ENCODE data around the gene RBM47.
"Not testable (repeated sequence)": the region's sequence is repeated elsewhere in the genome, so short reads cannot be mapped to it uniquely, and the experiment has no call there.

RBM47 gene

GRCh38 chr4:40412866-40413795 lies 216.5 kb downstream of the RBM47 start:
- no peak for DNase-seq (ENCODE audit: low read depth in 2 of 2)

GRCh38 chr4:40412388-40412787 lies 217.3 kb downstream of the RBM47 start:
- DNase-seq (ENCODE audit: low read depth in 2 of 2) = no peak

DNA sequence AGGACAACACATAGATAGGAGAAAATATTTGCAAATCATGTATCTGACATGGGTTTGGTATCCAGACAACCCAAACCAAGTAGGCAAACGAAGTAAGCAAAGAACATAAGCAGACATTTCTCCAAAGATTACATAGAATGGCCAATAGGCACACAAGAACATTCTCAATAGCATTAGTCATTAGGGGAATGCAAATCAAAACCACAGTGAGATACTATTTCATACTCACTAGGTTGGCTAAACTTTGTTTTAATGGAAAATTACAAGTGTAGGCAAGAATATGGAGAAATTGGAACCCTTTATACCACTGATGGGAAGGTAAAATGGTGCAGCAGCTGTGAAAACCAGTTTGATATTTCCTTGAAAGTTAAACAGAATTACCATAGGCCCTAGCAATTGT lies 219.8 kb downstream of the RBM47 start:
- DNase-seq (ENCODE audit: low read depth in 2 of 2) = no peak

DNA sequence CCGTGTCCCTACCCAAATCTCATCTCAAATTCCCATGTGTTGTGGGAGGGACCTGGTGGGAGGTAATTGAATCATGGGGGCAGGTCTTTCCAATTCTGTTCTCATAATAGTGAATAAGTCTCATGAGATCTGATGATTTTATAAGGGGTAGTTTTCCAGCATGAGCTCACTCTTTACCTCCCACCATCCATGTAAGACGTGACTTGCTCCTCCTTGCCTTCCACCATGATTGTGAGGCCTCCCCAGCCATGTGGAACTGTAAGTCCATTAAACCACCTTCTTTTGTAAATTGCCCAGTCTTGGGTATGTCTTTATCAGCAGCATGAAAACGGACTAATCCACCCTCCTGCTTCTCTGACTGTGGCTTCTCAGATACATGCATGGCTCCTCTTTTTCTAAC lies 222.2 kb downstream of the RBM47 start:
- not testable (repeated sequence) for DNase-seq (ENCODE audit: low read depth in 2 of 2)

DNA sequence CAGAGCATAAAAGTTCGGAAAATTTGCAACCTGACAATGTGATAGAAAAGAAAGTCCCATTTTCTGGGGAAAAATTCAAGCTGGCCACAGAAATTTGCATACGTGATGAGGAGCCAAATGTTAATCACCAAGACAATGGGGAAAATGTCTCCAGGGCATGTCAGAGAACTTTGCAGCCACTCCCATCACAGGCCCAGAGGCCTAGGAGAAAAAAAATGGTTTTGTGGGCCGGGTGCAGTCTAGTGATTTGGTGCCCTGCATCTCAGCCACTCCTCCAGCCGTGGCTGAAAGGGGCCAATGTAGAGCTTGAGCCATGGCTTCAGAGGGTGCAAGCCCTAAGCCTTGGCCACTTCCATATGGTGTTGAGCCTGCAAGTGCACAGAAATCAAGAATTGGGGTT lies 223.3 kb downstream of the RBM47 start:
- DNase-seq (ENCODE audit: low read depth in 2 of 2) = no peak

GRCh38 chr4:40405193-40405592 lies 224.5 kb downstream of the RBM47 start:
- DNase-seq (ENCODE audit: low read depth in 2 of 2) = no peak

GRCh38 chr4:40403081-40403480 lies 226.6 kb downstream of the RBM47 start:
- no peak for DNase-seq (ENCODE audit: low read depth in 2 of 2)

GRCh38 chr4:40402556-40402955 lies 227.1 kb downstream of the RBM47 start:
- no peak for DNase-seq (ENCODE audit: low read depth in 2 of 2)

- DNase-seq (ENCODE audit: low read depth in 2 of 2) = no peak
Observed at GRCh38 chr4:40401631-40402030, 228.0 kb downstream of the RBM47 start.

- DNase-seq (ENCODE audit: low read depth in 2 of 2) = no peak
Observed at GRCh38 chr4:40401096-40401495, 228.6 kb downstream of the RBM47 start.

DNA sequence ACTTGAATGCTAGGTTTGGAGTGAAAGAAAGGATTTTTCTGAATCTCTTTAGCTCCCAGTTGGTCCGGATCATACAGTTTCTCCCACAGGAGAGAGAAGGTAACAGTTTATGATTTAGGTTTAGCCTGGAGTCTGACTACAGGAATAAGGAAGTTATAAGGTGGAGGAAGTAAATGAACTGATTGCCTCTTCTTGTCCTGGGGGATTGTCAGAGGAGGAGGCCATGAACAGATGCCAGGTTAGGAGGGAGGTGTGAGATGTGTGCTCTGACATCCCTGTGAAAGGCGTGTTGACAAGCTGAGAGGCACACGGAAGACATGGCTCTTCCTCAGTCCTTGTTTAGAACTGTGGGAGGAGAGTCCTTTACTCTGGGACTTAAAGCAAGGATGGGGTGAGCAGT lies 230.1 kb downstream of the RBM47 start:
- no peak for DNase-seq (ENCODE audit: low read depth in 2 of 2)

DNA sequence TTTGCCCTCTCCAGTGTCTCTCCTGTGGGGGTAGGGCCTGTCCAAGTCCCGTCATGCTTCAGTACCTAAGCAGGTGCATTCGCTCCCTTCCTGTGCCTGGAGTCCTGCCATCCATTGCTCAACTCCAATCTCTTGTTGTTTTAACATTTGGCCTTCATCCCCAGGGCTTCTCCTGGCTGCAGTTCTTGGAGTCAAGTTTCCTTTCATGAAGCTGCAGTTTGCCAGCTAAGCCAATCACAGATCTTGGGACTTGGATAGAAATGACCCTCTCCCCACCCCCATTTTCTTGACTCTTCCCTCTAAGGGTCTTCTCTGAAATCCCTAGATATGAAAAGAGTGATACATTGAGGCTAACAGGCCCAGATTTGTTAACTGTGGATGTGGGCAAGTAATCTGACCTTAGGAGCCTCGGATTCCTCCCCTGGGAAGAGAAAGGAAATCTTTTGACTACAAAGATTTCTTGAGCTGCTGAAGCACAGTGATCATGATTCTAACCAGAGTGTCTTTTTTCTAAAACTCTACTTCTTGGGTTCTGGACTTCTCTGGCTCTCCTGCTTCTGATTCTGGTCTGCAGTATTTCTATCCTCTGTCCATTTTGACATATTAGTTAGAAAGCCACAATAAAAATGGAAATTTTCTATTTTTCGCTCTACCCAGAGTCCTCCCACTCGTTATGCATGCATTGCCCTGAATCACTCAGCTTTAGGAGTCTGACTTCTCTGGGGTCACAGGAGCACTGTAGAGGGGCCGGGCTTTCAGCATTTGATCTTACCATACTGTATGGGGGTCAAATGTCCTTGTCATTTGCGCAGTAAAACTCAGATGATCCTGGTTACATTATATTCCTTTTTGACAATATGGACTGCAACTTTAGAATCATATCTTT lies 233.5 kb downstream of the RBM47 start:
- no peak for DNase-seq (ENCODE audit: low read depth in 2 of 2)

DNA sequence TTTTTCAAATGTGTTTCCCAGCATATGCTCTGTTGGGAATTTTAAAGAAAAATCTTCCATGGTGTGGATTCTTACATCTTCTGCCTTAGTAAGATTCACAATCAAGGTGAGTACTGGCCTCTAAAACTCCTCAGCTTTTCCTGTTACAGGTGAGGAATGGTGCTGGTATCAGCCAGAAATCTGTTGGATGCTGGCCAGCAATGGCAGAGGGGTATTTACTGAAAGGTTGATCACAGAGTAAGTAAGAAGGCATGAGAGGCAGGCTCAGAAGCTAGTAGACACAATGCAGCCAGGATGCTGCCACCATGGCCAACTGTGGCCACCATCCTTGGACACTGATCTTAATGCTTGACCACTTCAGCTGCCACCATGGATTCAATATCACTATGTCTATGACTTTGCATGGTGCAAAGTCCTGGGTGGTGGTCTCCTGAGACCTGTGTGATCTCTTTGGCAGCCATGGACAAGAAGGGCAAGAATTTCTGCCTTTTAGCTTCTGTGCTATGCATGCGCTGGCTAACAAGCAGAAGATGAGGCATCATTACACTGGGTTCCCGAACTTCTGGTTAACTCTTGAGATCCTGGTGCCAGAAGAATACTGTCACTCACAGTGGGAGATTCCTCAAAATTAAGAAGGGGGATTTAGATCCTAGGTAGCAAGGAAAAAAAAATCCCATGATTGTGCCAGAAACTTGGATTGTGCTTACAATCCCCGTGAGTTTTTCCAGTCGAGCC lies 234.3 kb downstream of the RBM47 start:
- DNase-seq (ENCODE audit: low read depth in 2 of 2) = no peak

DNA sequence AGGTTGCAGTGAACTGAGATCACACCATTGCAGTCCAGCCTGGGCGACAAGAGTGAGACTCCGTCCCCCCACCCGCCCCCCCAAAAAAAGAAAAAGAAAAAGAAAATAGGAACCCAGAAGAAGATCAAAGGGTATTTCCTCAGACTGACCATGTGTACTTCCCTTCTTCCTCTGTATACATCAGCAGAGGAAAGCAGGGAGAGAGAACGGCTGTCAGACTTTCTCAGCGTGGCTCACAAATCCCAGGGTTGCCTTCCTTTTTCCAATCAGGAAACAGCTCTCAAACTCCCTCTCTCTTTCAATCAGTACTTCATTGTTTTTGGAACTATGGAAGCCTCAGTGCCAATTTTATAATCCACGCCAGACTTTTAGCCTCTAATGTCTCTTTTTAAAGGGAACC lies 235.4 kb downstream of the RBM47 start:
- no peak for DNase-seq (ENCODE audit: low read depth in 2 of 2)

DNA sequence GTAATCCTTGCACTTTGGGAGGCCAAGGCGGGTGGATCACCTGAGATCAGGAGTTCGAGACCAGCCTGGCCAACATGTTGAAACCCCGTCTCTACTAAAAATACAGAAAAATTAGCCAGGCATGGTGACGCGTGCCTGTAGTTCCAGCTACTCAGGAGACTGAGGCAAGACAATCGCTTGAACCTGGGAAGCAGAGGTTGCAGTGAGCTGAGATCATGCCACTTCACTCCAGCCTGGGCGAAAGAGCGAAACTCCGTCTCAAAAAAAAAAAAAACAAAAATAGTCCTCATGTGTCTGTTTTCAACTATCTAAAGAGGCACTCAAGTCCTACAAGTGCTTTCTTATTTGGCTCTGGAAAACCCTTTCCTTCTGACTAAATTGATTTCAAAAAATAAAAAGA lies 237.4 kb downstream of the RBM47 start:
- not testable (repeated sequence) for DNase-seq (ENCODE audit: low read depth in 2 of 2)

DNA sequence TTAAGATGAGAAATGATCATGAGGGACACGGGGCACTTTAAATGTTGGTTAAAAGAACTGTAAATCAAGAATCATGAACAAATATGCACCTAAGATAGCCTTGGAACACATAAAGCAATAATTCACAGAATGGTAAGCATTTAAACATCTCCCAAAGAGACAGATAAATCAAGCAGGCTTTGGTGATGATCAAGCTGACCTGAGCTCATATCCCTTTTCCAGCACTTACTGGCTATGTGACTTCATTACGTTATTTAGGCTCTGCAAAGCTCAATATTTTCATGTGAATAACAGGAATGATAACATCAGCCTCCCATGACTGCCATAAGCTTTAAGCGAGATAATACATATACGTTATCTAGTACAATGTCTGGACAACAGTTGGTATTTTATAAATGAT lies 239.7 kb downstream of the RBM47 start:
- no peak for DNase-seq (ENCODE audit: low read depth in 2 of 2)

DNA sequence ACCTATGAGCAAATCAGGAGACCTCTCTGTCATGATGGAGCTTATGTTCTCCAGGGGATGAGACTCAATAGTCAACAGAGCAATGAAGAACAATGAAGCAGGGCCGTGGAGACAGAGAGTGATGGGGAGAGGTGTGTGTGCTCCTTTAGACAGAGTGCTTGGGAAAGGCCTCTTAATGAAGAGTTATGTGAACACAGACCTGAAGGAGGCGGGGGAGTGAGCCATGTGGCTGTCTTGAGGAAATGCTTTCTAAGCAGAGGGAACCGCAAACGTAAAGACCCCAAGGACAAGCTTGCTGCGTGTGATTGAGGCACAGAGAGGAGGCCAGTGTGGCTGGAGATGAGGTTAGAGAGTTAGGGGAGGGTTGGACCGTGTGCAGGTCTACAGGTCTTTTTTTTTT lies 241.4 kb downstream of the RBM47 start:
- no peak for DNase-seq (ENCODE audit: low read depth in 2 of 2)

DNA sequence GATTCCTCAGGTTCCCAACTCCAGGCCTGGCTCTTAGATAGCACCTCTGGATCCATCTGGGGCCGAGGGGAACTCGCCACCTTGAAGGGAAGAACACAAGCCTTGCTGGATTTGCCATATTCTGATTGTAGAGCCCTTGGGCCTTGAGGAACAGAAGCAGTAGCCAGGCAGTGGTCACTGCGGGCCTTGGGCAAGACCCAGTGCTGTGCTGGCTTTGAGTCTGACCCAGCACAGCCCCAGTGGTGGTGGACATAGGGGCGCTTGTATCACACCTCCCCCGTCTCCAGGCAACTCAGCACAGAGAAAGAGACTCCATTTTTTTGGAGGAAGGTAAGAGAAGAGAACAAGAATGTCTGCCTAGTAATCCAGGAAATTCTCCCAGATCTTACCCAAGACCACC lies 249.0 kb downstream of the RBM47 start:
- no peak for DNase-seq (ENCODE audit: low read depth in 2 of 2)

GRCh38 chr4:40379248-40379647 lies 250.4 kb downstream of the RBM47 start:
- DNase-seq (ENCODE audit: low read depth in 2 of 2) = no peak

DNA sequence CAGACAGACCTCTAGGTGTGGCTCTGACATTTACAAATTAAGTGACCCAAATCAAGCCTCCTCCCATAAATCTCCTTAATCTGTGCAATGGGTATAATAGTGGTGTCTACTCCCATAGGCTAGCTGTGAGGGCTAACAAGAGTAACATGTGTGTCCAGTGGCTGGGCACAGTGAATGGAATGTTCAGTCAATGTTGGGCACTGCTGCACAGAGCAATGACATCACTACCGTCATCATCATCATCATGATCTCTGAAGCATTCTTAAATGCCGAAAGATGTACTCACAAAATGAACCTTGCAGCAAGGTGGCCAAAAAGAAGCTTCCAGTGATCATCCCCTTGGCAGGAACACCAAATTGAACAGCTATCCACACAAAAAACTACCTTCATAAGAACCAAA lies 251.0 kb downstream of the RBM47 start:
- no peak for DNase-seq (ENCODE audit: low read depth in 2 of 2)

DNA sequence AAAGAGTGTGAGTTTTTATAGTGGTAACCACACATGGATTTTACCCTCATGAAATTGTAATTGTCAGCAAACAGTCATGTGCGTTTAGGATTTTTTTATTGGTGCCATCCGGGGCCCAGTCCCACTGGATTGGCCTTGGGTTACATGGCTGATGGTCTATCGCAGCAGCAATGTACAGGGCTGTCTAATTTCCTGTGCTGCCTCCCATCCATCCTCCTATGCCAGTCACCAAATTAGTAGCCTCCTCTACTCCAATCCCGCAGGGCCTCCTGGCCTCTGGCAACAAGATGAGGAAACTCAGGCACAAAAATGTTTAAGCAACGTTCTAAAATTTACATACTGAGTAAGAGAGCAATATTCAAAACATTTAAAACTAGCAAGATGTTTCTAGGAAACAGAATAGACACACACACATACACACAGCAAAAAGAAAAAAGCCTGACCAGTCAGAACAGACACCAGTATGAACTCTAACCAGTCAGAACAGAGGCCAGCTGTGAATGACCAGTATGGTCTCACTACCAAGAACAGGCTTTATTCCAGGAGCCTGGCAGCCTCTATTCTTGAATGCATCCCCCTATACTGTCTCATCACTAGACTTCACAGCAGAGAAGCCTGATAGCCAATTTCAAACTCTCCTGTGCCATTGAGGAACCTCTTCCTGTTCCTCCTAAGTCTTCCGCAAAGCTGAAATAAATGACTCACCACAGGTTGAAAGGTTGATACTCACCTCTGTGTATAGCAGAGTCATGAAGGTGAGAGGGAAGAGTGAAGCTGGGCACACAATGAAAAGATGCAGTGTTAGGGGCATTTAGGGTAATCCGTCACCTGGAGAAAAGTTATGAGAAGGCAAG lies 251.9 kb downstream of the RBM47 start:
- DNase-seq (ENCODE audit: low read depth in 2 of 2) = no peak
